Bone marrow (tissue), 2 donors: ENCODE measurements around the gene FAM20A.

Experiments used
- DNase-seq, 2 donors: peaks; one replicate each; lab custom pipeline; 2025; lab: John Stamatoyannopoulos, UW

Gene FAM20A

DNA sequence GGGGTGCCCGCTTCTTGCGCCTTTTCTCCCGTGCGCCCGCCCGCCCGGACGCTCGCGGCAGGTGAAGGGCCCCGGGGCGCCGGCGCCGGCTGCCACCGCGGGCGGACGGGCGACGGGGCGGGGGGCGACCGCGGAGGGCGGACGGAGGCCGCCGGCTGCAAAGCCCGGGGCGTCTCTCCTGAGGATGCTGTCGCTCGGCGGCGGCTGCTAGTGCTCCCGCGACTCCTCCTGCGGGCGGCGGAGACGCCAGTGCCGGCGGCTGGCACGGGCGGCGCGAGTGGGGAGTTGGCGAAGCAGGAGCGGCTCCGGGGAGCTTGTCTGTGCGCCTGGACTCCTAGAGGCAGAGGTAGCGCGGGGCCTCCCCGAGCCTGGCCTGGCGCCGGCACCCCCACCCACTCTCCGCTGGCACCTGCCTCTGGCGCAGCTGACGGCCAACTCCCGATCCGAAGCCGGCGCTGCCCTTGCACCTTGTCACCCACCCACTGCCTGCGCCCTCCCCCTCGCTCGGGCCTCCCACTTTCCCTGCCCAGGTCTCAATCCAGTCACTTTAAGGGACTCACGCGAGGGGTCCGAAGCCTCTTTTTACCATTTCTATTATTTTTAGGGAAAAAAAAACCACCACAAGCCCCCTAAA is at the start of gene FAM20A:
FAM20A (minus strand) TSS at position 437 of the 634 bp plus-strand sequence. CDS start 701 bp downstream, outside the sequence.
- DNase-seq = no peak

DNA sequence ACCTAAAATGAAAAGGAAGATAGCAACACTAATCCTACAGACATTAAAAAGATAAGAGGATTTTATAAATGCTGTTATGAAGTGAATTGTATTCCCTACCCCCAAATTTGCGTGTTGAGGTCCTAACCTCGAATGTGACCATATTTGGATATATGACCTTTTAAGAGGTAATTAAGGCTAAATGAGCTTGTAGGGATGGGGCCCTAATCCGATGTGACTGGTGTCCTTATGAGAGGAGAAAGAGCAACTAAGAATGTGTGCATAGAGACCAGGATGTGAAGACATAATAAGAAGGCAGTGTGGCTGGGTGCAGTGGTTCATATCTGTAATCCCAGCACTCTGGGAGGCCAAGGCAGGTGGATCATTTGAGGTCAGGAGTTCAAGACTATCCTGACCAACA is 48.2 kb upstream of the FAM20A start:
- no peak for DNase-seq

DNA sequence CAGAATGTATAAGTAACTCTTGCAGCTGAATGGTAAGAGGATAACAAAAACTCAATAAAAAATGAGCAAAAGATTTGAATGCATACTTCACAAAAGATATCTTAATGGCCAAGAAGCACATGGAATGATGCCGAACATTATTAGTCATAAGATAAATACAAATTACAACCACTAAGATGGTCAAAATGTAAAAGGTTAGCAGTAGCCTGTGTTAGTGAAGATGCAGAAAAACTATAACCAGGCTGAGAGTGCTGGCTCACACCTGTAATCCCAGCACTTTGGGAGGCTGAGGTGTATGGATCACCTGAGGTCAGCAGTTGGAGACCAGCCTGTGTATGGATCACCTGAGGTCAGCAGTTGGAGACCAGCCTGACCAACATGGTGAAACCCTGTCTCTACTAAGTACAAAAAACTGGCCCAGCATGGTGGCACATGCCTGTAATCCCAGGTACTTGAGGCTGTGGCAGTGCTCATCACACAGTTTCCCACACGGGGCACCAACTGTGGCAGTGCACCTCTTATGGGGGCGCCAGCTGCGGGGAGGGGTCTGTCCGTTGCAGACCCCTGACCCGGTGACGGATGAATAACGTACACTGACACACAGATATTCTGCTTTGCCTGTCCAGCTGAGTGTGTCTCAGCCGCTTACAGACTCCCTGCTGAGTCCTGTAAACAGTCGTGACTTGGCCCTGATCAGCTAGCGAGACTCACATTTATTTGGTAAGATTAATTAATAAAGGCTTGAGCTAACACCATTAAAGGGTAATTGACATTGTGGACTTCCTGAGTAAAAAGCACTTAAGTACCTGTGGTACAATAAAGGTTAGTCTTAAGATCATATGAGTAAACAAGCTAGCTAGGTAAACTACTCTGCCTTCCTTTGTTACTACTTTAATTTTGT is 45.7 kb upstream of the FAM20A start:
- DNase-seq = no peak

DNA sequence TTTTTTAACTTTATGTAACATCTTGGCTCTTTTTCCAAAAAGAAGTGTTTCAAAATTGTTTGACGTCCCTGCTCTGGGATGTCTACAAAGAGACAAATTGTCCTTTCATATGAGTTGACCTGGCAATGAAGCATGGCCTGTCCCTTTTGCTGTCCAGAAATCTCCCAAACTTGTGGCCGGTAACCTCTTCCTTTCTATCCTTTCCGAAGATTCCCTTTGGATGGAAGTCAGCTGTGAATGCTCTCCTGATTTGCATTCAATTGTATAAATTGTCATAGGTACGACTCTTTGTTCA is 40.9 kb upstream of the FAM20A start:
- DNase-seq = no peak

DNA sequence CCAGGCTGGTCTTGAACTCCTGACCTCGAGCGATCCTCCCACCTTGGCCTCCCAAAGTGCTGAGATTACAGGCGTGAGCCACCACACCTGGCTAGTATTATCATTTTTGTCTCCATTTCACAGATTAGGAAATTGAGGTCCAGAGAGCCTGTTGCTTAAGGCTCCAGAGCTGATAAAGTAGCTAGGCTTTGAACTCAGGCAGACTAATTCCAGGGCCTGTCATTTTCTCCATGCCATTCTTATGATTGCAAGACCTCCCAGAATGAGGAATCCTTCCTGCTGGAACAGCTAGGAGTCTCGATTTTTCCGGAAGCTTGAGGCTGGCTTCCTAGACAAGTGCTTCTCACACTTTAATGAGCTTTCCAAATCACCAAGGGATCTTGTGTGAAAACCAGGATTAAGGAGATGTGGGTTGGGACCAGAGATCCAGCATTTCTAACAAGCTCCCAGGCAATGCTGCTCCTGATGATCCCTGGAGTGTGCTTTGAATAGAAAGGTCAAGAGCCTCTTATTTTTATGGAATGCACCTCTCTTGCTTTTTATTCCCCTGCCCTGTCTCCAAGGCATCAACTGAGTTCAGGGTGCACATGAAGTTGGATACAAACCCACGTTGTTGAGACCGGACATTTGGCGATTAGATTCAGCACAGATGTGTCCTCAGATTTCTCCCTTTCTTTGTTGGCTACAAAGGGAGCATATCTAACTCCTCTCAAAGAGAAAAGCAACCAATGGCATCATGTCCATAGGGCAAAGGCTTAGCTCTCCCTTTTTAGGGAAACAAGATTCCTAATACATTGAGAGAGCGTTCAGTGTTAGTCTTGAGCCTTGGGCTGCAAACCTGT is 40.3 kb upstream of the FAM20A start:
- no peak for DNase-seq

DNA sequence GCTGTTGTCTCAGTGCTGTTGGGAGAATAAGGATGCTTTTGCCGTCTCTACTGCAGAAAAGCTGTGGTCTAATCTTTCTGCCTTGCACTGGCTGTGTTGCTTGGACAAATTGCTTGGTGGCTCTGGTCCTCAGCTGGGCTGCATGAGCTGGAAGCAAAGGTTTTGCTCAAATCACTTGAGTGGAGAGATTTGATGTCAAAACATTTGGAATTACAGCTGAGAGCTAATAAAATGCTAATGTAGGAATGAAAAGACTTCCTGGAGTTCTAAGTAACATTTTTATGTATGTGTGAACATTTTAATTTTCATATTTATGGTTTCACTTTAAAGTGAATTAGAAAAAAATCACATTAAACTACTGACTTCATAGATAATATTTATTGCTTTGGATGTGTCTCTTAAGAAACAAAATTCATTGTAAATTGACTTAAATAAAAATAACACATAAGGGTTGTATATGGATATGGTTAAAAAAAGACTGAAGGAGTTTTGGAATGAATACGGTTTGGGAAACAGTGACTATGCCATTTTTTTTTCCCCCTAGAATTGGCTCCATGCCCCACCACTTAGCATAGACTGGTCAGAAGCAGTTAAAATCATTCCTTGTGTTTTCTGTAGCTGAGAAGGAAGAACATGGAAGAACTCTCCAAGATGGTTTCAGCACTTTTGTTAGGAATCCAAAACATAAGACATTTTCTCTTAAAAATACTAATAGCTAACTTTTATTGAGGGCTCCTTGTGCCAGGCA is 39.2 kb upstream of the FAM20A start:
- no peak for DNase-seq

DNA sequence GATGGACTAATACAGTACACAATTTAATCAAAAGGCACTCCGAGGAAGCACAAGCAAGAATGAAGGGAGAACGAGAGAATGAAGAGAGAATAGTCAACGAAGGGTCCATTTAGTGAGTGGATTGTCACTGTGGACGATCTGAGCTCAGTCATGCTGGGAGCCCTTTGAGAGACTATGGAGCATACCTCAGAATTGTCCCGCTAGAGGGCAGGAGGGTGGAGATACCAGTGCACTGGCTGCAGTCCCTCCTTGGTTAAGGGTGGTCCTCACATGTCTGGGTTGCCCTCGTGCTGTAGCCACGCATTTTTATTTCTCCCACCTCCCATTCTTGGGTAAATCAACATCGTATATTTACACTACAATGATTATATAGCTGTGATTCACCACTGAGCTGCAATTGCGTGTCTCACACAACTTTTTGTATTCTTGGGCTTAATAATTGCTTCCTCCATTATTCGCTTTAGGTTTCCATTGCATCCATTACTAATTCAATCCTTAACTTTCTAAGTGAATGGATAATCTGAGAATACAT is 33.2 kb upstream of the FAM20A start:
- DNase-seq = no peak

DNA sequence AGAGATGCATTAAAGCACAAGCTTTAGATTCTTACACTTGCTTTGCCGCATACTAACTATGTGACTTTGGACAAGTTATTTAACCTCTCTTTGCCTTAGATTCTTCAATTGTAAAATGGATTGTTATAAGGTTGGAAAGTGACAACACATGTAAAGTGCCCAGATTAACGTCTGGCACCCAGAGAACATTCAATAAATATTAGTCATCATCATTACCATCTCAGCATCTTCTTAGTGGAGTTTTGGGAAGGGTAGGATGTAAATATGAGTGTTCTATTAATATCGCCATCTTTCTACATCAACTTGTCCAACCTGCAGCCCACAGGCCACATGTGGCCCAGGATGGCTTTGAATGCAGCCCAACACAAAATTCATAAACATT is 27.4 kb upstream of the FAM20A start:
- no peak for DNase-seq

DNA sequence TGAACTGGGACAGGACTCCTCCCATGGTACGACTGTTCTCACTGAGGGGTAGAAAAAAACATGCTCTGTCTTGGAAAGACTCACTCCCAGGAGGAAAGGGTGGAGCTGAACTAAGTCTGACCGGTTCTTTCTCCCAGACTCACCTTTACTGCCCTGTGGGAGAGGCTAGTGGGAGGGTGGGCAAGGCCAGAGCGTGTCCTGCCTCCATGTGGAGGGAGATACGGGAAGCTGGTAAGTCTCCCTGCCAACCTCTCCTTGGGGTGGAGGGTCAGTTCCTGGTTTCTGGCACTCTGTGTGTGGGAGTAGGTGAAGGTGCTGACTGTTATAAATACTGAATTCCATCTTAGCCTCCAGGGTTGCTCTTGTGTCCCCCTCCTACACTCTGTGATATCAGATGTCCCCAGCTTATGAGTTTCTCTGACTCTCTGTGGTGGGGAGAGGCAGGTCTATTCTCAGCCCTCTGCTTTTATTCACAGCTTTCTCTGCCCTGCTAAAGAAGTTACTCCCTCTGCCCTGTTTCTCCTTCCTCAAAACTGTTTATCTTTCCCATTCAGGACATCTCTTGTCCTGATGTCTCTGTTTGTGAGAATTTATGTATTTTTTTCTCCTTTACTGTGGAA is 26.9 kb upstream of the FAM20A start:
- no peak for DNase-seq

DNA sequence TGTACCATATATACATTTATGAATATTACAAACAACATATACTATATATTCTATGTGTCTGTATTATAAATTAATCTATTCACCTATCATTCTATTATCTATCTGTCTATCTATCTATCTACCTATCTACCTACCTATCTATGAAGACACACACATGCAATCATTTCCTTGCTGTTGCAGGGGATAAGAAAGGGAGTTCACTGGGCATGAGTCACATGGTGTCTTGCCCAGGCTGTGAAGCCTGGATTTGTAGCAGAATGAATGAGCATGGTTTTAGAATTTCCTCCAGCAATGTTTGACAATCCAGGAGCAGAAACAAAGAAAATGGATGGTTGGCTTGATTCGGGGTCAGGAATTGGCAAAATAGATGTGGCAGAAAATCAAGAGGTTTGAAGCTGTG is 23.2 kb upstream of the FAM20A start:
- no peak for DNase-seq

DNA sequence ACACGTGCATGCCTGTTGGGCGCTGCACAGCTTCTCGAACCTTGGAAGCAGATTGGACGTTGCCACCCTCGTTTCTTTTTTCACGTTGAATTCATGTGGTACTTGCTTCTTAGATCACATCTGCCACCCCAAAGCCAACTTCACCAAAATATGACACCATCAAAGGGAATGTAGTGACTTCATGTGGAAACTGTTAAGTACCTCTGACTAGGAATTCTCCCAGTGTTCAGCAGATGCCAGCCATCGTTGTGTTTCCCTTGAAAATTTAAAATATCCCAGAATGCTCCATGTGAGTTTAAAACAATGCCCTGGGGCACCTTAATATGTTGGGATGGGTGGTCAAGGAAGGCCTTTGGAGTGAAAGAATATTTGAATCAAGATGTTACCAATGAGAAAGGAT is 22.6 kb upstream of the FAM20A start:
- no peak for DNase-seq

DNA sequence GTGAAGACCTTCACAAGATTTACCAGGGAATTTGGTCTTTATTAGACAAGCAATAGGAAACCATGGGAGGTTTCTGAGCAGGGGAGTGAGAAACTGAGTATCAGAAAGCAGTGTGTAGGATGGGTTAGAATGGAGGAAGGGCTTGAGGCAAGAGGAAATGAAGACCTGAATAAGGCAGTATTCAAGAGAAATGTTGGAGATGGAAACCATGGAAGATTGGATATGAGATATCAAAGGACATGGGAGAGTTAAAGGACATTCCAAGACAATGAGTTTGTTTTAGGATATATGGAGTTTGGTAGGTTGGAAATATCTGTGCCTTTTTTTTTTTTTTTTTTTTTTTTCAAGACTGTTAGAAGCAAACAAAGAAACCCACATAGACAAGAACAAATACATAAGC is 21.3 kb upstream of the FAM20A start:
- DNase-seq = no peak

DNA sequence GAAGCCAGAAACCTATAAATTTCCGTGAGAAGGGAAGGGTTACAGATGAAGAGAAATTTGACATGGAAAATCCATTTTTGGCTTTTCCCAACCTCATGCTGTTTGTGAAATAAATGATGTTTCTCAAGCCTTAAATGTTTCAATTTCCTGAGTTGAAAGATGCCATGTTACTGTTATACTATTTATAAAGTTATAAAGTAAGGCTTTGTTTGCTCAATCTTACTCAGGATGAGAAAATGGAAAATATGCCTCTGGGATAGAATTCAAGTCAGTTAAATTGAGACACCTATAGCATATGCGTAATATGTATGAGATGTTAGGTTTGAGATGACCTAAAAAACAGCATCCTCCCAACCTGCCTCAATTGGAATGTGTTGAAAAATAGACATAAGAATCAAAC is 19.9 kb upstream of the FAM20A start:
- DNase-seq = no peak

DNA sequence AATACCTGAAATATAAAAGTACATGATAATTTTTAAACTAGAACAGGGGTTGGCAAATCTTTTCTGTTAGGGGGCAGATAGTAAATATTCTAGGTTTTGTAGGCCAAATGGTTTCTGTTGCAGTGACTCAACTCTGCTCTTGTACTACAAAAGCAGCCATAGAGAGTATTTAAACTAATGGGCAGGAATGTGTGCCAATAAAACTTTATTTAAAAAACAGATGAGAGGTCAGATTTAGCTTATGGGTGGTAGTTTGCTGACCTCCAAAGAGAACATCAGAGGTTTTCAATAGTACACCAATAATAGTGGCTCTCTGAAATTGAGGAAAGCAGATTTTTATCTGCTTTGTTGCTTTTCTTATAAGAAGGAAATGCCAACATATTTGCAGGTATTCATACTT is 15.2 kb upstream of the FAM20A start:
- DNase-seq = no peak

DNA sequence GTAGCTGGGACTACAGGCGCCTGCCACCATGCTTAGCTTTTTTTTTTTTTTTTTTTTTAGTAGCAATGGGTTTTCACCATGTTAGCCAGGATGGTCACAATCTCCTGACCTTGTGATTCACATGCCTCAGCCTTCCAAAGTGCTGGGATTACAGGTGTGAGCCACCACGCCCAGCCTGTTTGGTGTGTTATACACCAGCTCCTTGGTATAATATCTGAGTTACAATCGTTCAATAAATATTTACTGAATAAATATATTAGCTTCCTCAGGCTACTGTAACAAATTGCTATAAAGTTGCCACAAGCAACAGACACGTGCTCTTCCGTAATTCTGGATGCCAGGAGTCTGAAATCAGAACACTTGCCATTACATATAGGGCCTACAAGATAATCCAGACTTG is 13.6 kb upstream of the FAM20A start:
- DNase-seq = no peak

DNA sequence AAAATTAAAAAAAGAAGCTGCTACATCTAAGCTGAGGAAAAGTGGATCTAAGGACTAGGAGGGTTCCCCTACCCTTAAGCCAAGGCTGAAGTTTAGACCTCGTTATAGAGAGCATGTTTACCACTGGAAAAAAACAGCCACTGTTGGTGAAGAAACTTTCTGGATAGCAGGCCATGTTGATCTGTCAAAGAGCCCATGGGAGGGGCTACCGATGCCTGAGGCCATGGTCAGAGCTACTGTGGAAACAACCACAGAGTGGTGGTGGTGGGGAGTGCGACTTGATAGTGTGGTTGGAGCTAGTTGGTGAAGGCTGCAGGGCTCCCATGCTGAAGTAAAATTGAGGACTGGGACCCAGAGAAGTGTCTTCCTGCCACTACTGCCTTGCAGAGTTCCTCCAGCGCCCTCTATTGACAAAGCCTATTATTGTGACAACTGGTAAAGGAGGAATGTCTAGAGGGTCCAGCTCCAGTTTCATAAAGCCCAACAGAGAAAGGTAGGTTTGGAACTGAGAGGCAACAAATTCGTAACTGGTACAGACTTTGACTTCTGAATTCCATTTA is 12.7 kb upstream of the FAM20A start:
- peak in 1 of 2 donors; percentile 21 for DNase-seq

DNA sequence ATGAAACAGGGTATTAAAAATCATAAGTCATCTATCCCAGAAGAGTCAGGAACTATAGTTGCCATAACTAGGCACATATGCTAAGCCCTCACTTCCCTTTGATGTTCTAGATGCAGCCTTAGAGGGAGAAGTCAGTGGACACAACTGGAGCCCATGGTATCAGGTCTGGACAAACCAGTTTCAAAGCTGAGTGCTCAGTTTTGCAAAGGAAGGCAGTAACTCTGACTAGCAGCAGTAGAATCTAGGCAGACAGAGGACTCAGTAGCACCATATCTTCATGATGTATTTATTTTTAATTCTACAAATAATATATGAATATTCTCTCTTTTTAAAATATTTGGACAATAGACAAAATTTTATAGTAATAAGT is 11.7 kb upstream of the FAM20A start:
- no peak for DNase-seq

DNA sequence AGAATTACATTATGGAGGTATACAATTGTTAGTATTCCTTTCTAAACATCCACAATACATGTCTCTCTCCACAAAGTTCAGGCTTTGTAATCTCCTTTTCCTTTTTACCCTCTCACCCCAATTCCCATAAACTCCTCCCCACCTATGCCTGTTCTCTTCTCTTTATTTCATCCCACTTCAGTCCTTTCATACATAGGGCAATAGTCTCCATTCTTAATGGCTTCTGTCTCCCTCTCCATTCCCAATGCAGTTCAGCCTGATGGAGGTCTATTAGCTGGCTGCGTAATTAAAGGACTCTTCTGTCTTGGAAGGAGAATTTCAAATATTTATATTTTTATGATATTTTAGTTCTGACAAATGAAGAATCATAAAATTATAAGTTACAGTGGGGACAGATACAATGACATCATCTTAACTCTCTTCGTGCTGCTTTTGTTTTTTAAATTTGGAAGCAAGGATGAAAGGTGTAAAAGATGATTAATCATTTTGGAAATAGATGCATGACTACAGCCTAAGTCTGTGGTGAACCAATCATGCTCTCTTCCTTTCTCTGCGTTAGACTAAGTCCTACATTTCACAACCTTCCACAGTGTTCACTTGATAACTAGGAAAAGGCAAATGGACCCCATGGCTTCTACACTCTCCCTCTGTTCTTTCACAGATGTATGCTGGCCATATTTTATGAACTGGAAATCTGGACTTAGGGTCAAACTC is 11.2 kb upstream of the FAM20A start:
- no peak for DNase-seq

DNA sequence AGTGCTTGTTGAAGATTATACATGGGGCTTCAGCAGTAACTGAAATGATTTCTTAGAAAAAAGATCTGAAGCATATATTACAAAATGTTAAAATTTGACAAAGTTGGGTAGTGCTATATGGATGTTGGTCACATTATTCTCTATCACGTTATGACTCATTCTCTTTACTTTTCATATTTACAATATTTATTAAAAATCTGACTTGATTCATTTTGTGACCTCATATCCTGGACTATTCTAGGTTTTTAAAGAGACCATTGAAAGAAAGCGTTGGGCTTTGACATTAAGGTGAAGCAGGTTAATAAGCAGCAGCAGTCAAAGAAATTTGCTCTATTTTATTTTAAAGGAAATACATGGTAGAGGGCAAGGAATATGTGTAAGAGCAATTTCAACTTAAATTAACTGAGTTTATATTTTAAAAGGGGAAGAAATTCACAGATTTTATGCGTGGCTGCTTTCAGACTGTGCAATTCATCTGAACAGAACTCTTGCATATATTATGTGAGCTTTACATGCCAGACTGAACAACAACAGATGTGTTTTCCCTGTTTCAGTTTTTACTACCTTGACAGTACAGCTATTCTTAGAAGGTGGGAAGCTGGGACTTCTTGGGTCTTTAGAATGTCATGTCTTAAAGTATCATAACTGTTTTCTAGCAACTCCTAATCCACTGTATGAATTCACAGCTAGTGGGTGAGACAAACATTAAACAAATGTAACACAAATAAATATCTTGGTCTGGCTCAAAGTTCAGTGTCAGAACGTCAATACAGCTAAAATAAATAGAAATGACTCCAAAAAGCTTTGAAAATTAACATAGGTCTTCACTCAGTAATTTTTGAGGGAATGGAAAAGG is 10.4 kb upstream of the FAM20A start:
- no peak for DNase-seq

DNA sequence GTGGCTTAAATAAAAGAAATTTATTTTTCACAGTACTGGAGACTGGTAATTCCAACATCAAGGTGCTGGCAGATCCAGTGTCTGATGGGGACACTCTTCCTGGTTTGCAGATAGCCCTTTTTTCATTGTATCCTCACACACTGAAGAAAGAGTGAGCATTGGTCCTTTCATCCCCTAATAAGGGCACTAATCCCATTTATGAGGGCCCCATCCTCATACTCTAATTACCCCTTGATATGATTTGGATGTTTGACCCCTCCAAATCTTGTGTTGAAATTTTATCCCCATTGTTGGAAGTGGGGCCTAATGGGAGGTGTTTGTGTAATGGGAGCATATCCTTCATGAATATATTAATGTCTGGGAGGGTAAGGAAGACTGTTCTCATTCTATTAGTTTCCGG is 9.4 kb upstream of the FAM20A start:
- no peak for DNase-seq
